Measurements from ENCODE around the gene GPR15LG.

GPR15LG gene

GRCh38 chr10:84217746-84218145 lies 44.1 kb downstream of the GPR15LG start:
- no peak for DNase-seq

GRCh38 chr10:84221916-84222315 lies 48.3 kb downstream of the GPR15LG start:
- DNase-seq: no peak

GRCh38 chr10:84224411-84225028 lies 50.9 kb downstream of the GPR15LG start:
- no peak for DNase-seq

GRCh38 chr10:84225427-84226173 lies 52.0 kb downstream of the GPR15LG start, which contains the start of gene LRIT2:
LRIT2 (minus strand) TSS chr10:84225544; CDS start chr10:84225520, 24 bp downstream.
- DNase-seq: no peak

GRCh38 chr10:84226616-84227015 lies 53.0 kb downstream of the GPR15LG start:
- no peak for DNase-seq

- DNase-seq: no peak
Observed at GRCh38 chr10:84227810-84228209, 54.2 kb downstream of the GPR15LG start.

- DNase-seq: no peak
Observed at GRCh38 chr10:84230359-84230758, 56.8 kb downstream of the GPR15LG start.

GRCh38 chr10:84232376-84232775 lies 58.8 kb downstream of the GPR15LG start:
- DNase-seq: no peak

GRCh38 chr10:84233940-84234339 lies 60.3 kb downstream of the GPR15LG start:
- DNase-seq: no peak

GRCh38 chr10:84234479-84234878 lies 60.9 kb downstream of the GPR15LG start:
- no peak for DNase-seq
